ENCODE data around the gene DZIP3.

DZIP3 gene

DNA sequence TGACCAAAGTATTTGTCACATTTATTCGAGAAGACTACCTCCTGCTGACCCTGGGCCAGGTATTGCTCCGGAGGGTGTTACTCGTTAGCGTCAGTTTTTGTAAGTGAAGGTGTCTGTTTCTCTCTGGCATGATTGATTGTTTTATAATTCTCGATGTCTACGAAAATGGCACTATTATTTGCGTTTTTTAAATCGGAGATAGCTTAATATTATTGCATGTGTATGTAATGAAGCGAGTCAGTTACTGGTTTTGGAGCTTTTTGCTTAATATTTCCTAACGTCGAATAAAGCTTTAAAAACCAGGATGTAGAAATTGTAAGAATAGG, 439 bp downstream of the DZIP3 start:
- peak overlapping the region; percentile 98 for H3K9ac ChIP-seq (ENCODE audit: low read length)
- no peak overlapping the region for H2BK5ac ChIP-seq (ENCODE audit: low read depth, low read length, poor library complexity, severe bottlenecking)
- H3K18ac ChIP-seq (ENCODE audit: low read depth in 1 of 2, low read length in 2 of 2): peak overlapping the region in 1 of 2 experiments; percentile 12
- peak overlapping the region; percentile 73 to 97 for H3K4me3 ChIP-seq (ENCODE audit: insufficient read depth in 1 of 2, low read depth in 1 of 2, low read length in 2 of 2)
- H3K4me2 ChIP-seq (ENCODE audit: low read length, poor library complexity, severe bottlenecking): peak overlapping the region; percentile 26
- H4K91ac ChIP-seq (ENCODE audit: low read length): no peak overlapping the region
- H3K36me3 ChIP-seq (ENCODE audit: control insufficient read depth in 1 of 2, insufficient read depth in 2 of 2, low read depth in 1 of 2, low read length in 2 of 2): no peaks in the 10 kb centered on the region
- H2BK120ac ChIP-seq (ENCODE audit: low read depth, low read length): no peak overlapping the region
- H2AFZ ChIP-seq (ENCODE audit: low read depth, low read length): no peak overlapping the region
- peaks cover 13% of the 10 kb centered on the region for H3K79me1 ChIP-seq (replicated peaks; ENCODE audit: low read length, poor library complexity, severe bottlenecking)
- no peak overlapping the region for H2AK5ac ChIP-seq (ENCODE audit: low read length, severe bottlenecking)
- H3K9me3 ChIP-seq (ENCODE audit: control insufficient read depth, low read length): no peaks in the 10 kb centered on the region
- no peaks in the 10 kb centered on the region for H3K27me3 ChIP-seq (ENCODE audit: control insufficient read depth in 1 of 2, insufficient read depth in 1 of 2, low read length in 2 of 2)
- no peak overlapping the region for H3K14ac ChIP-seq (ENCODE audit: low read length in 2 of 2)
- no peak for DNase-seq
- H2BK12ac ChIP-seq (ENCODE audit: low read length in 2 of 2): no peak overlapping the region
- H3K27ac ChIP-seq (ENCODE audit: low read length, poor library complexity, severe bottlenecking): peak overlapping the region; percentile 93
- no peak overlapping the region for H2BK15ac ChIP-seq (ENCODE audit: low read depth, poor library complexity, severe bottlenecking)
- WGBS: 1% methylated on average over 8 of the region's 11 CpGs
- no peak overlapping the region for H3K23ac ChIP-seq (ENCODE audit: low read length in 2 of 2)
- H4K8ac ChIP-seq (ENCODE audit: low read length): no peak overlapping the region
- peaks cover 3% of the 10 kb centered on the region for H3K4me1 ChIP-seq (ENCODE audit: control insufficient read depth, insufficient read depth, low read depth, low read length)
- H3K4ac ChIP-seq (ENCODE audit: low read depth in 1 of 2, low read length in 2 of 2): peak overlapping the region in 1 of 2 experiments; percentile 71

DNA sequence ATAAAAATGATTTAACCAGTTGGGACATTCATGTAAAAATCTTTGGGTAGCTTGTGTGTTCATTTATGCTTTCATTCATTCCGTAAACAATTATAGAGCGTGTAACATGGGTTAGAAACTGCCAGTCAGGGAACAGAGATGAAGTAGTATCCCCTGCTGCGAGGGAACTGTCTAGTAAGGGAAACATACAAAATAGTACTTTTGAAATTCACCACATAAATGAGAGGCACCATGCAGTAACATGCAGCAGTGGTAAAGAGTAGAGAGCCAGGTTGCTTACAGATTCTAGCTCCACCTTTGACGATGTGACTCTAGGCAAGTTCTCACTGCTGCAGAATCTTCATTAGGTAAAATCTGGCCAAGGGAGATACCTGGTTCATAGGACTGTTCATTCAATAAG, 938 bp downstream of the DZIP3 start:
- no peak overlapping the region for H2BK5ac ChIP-seq (ENCODE audit: low read depth, low read length, poor library complexity, severe bottlenecking)
- no peak overlapping the region for H4K91ac ChIP-seq (ENCODE audit: low read length)
- no peak overlapping the region for H2AK5ac ChIP-seq (ENCODE audit: low read length, severe bottlenecking)
- H2BK12ac ChIP-seq (ENCODE audit: low read length in 2 of 2): no peak overlapping the region
- H3K18ac ChIP-seq (ENCODE audit: low read depth in 1 of 2, low read length in 2 of 2): no peak overlapping the region
- H2BK120ac ChIP-seq (ENCODE audit: low read depth, low read length): no peak overlapping the region
- no peak overlapping the region for H3K23ac ChIP-seq (ENCODE audit: low read length in 2 of 2)
- H2AFZ ChIP-seq (ENCODE audit: low read depth, low read length): no peak overlapping the region
- H3K4me2 ChIP-seq (ENCODE audit: low read length, poor library complexity, severe bottlenecking): peak overlapping the region; percentile 76
- no peak overlapping the region for H4K8ac ChIP-seq (ENCODE audit: low read length)
- no peak overlapping the region for H3K4ac ChIP-seq (ENCODE audit: low read depth in 1 of 2, low read length in 2 of 2)
- H3K79me1 ChIP-seq (replicated peaks; ENCODE audit: low read length, poor library complexity, severe bottlenecking): peaks cover 17% of the 10 kb centered on the region
- H3K9ac ChIP-seq (ENCODE audit: low read length): peak overlapping the region; percentile 98
- 49% methylated on average over 4 of the region's 4 CpGs for WGBS
- H3K36me3 ChIP-seq (ENCODE audit: control insufficient read depth in 1 of 2, insufficient read depth in 2 of 2, low read depth in 1 of 2, low read length in 2 of 2): no peaks in the 10 kb centered on the region
- H3K14ac ChIP-seq (ENCODE audit: low read length in 2 of 2): no peak overlapping the region
- DNase-seq: peak; percentile 21
- no peak overlapping the region for H2BK15ac ChIP-seq (ENCODE audit: low read depth, poor library complexity, severe bottlenecking)
- peak overlapping the region in 1 of 2 experiments; percentile 97 for H3K4me3 ChIP-seq (ENCODE audit: insufficient read depth in 1 of 2, low read depth in 1 of 2, low read length in 2 of 2)
- no peak overlapping the region for H3K27ac ChIP-seq (ENCODE audit: low read length, poor library complexity, severe bottlenecking)
- no peaks in the 10 kb centered on the region for H3K9me3 ChIP-seq (ENCODE audit: control insufficient read depth, low read length)
- H3K4me1 ChIP-seq (ENCODE audit: control insufficient read depth, insufficient read depth, low read depth, low read length): peaks cover 3% of the 10 kb centered on the region
- no peaks in the 10 kb centered on the region for H3K27me3 ChIP-seq (ENCODE audit: control insufficient read depth in 1 of 2, insufficient read depth in 1 of 2, low read length in 2 of 2)

DNA sequence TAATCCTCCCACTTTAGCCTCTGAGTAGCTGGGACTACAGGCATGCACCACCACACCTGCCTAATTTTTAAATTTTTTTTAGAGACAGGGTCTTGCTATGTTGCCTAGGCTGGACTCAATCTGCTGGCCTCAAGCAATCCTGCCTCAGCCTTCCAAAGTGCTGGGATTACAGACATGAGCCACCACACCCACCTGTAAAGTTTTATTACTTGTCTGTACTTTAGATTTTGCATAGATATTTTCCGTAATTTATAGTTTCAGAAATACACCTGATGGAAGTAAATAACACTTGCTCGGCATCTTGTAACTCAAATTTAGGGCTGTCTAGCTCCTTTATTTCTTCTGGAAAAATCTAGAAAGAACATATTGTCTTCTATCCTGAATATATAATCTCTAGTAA, 5.8 kb downstream of the DZIP3 start:
- Histone ChIP-seq H3K23ac (ENCODE audit: low read length in 2 of 2) (no peak overlapping the region), H3K18ac (ENCODE audit: low read depth in 1 of 2, low read length in 2 of 2) (no peak overlapping the region), H2BK15ac (ENCODE audit: low read depth, poor library complexity, severe bottlenecking) (no peak overlapping the region), H2AFZ (ENCODE audit: low read depth, low read length) (no peak overlapping the region), H3K27ac (ENCODE audit: low read length, poor library complexity, severe bottlenecking) (no peak overlapping the region), H3K36me3 (ENCODE audit: control insufficient read depth in 1 of 2, insufficient read depth in 2 of 2, low read depth in 1 of 2, low read length in 2 of 2) (no peaks in the 10 kb centered on the region), H4K91ac (ENCODE audit: low read length) (no peak overlapping the region), H3K79me1 (replicated peaks; ENCODE audit: low read length, poor library complexity, severe bottlenecking) (peaks cover 26% of the 10 kb centered on the region), H3K4me1 (ENCODE audit: control insufficient read depth, insufficient read depth, low read depth, low read length) (no peaks in the 10 kb centered on the region), H2BK12ac (ENCODE audit: low read length in 2 of 2) (no peak overlapping the region), H4K8ac (ENCODE audit: low read length) (no peak overlapping the region), H3K4me3 (ENCODE audit: insufficient read depth in 1 of 2, low read depth in 1 of 2, low read length in 2 of 2) (no peak overlapping the region), H3K9me3 (ENCODE audit: control insufficient read depth, low read length) (no peaks in the 10 kb centered on the region), H2AK5ac (ENCODE audit: low read length, severe bottlenecking) (no peak overlapping the region), H3K14ac (ENCODE audit: low read length in 2 of 2) (no peak overlapping the region), H3K4ac (ENCODE audit: low read depth in 1 of 2, low read length in 2 of 2) (no peak overlapping the region), H2BK5ac (ENCODE audit: low read depth, low read length, poor library complexity, severe bottlenecking) (no peak overlapping the region), H3K9ac (ENCODE audit: low read length) (no peak overlapping the region), H3K4me2 (ENCODE audit: low read length, poor library complexity, severe bottlenecking) (no peak overlapping the region), H2BK120ac (ENCODE audit: low read depth, low read length) (no peak overlapping the region), H3K27me3 (ENCODE audit: control insufficient read depth in 1 of 2, insufficient read depth in 1 of 2, low read length in 2 of 2) (no peaks in the 10 kb centered on the region)
- WGBS: no CpG with 5 or more reads among the region's 2 CpGs
- DNase-seq: no peak

DNA sequence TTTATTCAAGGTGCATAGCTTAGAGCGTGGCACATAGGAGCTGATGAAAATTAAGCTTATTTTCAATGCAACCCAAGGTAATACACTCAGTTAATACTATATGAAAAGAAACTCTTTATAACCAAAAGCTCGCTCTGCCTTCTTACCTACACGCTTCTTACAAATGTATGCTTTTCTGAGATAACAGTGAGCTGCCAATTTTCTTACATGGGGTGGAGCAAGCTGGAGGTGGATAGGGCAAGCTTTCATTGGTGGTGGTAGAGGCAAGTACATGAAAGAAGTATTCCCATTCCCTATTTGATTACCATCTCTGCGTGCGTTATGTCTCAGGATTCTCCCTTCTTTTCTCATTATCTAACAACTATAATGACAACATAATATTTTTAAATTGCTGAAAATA, 8.9 kb downstream of the DZIP3 start:
- no peak overlapping the region for H3K18ac ChIP-seq (ENCODE audit: low read depth in 1 of 2, low read length in 2 of 2)
- H3K27ac ChIP-seq (ENCODE audit: low read length, poor library complexity, severe bottlenecking): no peak overlapping the region
- H3K4me3 ChIP-seq (ENCODE audit: insufficient read depth in 1 of 2, low read depth in 1 of 2, low read length in 2 of 2): no peak overlapping the region
- H2AK5ac ChIP-seq (ENCODE audit: low read length, severe bottlenecking): no peak overlapping the region
- no peaks in the 10 kb centered on the region for H3K27me3 ChIP-seq (ENCODE audit: control insufficient read depth in 1 of 2, insufficient read depth in 1 of 2, low read length in 2 of 2)
- no peak overlapping the region for H2BK5ac ChIP-seq (ENCODE audit: low read depth, low read length, poor library complexity, severe bottlenecking)
- WGBS: no CpG with 5 or more reads among the region's 5 CpGs
- no peak overlapping the region for H2BK12ac ChIP-seq (ENCODE audit: low read length in 2 of 2)
- H2BK15ac ChIP-seq (ENCODE audit: low read depth, poor library complexity, severe bottlenecking): no peak overlapping the region
- H3K4me2 ChIP-seq (ENCODE audit: low read length, poor library complexity, severe bottlenecking): no peak overlapping the region
- no peaks in the 10 kb centered on the region for H3K4me1 ChIP-seq (ENCODE audit: control insufficient read depth, insufficient read depth, low read depth, low read length)
- no peak overlapping the region for H3K4ac ChIP-seq (ENCODE audit: low read depth in 1 of 2, low read length in 2 of 2)
- no peaks in the 10 kb centered on the region for H3K9me3 ChIP-seq (ENCODE audit: control insufficient read depth, low read length)
- no peak overlapping the region for H3K9ac ChIP-seq (ENCODE audit: low read length)
- no peak overlapping the region for H3K23ac ChIP-seq (ENCODE audit: low read length in 2 of 2)
- peaks cover 23% of the 10 kb centered on the region for H3K79me1 ChIP-seq (replicated peaks; ENCODE audit: low read length, poor library complexity, severe bottlenecking)
- no peaks in the 10 kb centered on the region for H3K36me3 ChIP-seq (ENCODE audit: control insufficient read depth in 1 of 2, insufficient read depth in 2 of 2, low read depth in 1 of 2, low read length in 2 of 2)
- H4K91ac ChIP-seq (ENCODE audit: low read length): no peak overlapping the region
- no peak overlapping the region for H2AFZ ChIP-seq (ENCODE audit: low read depth, low read length)
- DNase-seq: no peak
- no peak overlapping the region for H4K8ac ChIP-seq (ENCODE audit: low read length)
- no peak overlapping the region for H2BK120ac ChIP-seq (ENCODE audit: low read depth, low read length)
- no peak overlapping the region for H3K14ac ChIP-seq (ENCODE audit: low read length in 2 of 2)
